Activated B cell treated with CpG ODN at 0.5 μM for 24 hours (primary cell): ENCODE measurements around the gene TREML2. TPM values are rescaled to one million over a fixed set of nuclear protein-coding genes. Genes with fewer than 3 reads are reported as not detected.

Source experiments
- ATAC-seq: fragments of 200-7000 bp; cut with Tn5 transposase; one replicate; pipeline ENCODE4 v1.10.0; 2021; ENCODE audit warnings: low read depth, mild to moderate bottlenecking, moderate library complexity
- CTCF ChIA-PET: fragments of 350-600 bp; sonication (Branson Sonifier 250); formaldehyde crosslinking; loops from one replicate; lab custom pipeline; 2021; ENCODE audit warnings: antibody characterized with exemption; lab: Charles Lee
- POLR2A ChIA-PET: fragments of 350-600 bp; sonication (Branson Sonifier 250); formaldehyde crosslinking; loops from one replicate; lab custom pipeline; 2021; ENCODE audit warnings: antibody characterized with exemption; lab: Charles Lee
- DNase-seq: peaks from one replicate; pipeline ENCODE4 v3.0.0; 2022
- H3K27ac Mint-ChIP-seq: one replicate; pipeline ENCODE4 v1.8.0; 2020; ENCODE audit warnings: mixed read lengths
- H3K27me3 Mint-ChIP-seq: one replicate; pipeline ENCODE4 v1.8.0; 2021; ENCODE audit warnings: mixed read lengths
- H3K36me3 Mint-ChIP-seq: one replicate; pipeline ENCODE4 v1.8.0; 2021; ENCODE audit warnings: low read depth, mixed read lengths
- H3K4me1 Mint-ChIP-seq: one replicate; pipeline ENCODE4 v1.8.0; 2021; ENCODE audit warnings: mixed read lengths
- H3K4me3 Mint-ChIP-seq: one replicate; pipeline ENCODE4 v1.8.0; 2020; ENCODE audit warnings: mild to moderate bottlenecking, mixed read lengths
- H3K9me3 Mint-ChIP-seq: one replicate; pipeline ENCODE4 v1.8.0; 2020; ENCODE audit warnings: mixed read lengths
- CTCF ChIP-seq: fragments of 200-600 bp; IDR thresholded peaks from one replicate; pipeline ENCODE4 v1.8.0; 2022; ENCODE audit warnings: antibody characterized with exemption, mild to moderate bottlenecking
- intact Hi-C: fragments of 100-400 bp; cut with micrococcal nuclease; formaldehyde crosslinking; loops from one replicate; pipeline ENCODE4 v1.15.1; 2024
- total RNA-seq: library from RNA; stranded (reverse); gene quantifications from 2 replicates; pipeline ENCODE4 v1.2.3, GENCODE V29; 2022

Gene TREML2
- total RNA-seq, 1 donor from 2014 or later: 10.2 TPM

- no peak for DNase-seq
- TF ChIP-seq CTCF: no peak
- H3K9me3 Mint-ChIP-seq: peaks cover 14% of the 10 kb centered on the region
- H3K4me3 Mint-ChIP-seq: peak overlapping the region; percentile 74
- intact Hi-C loops: no loop called here
- no peak for ATAC-seq
- POLR2A ChIA-PET: interaction anchor here (0.6 kb wide), 1 partner anchor 10 kb away, joined by 3 read pairs; no protein-coding TSS in a partner anchor
- H3K27ac Mint-ChIP-seq: peak overlapping the region; percentile 94
- H3K27me3 Mint-ChIP-seq: no peaks in the 10 kb centered on the region
- H3K36me3 Mint-ChIP-seq: peaks cover 6% of the 10 kb centered on the region
- peaks cover 47% of the 10 kb centered on the region for H3K4me1 Mint-ChIP-seq
- CTCF ChIA-PET: no interaction called here
Observed at GRCh38 chr6:41209547-41210320, 8.8 kb upstream of the TREML2 start.

- Mint-ChIP-seq H3K4me3 (peak overlapping the region; percentile 74), H3K27me3 (no peaks in the 10 kb centered on the region), H3K36me3 (peaks cover 2% of the 10 kb centered on the region), H3K27ac (peak overlapping the region; percentile 94), H3K9me3 (peaks cover 4% of the 10 kb centered on the region), H3K4me1 (peaks cover 52% of the 10 kb centered on the region)
- DNase-seq (no peak), ATAC-seq (peak; percentile 76)
- ChIA-PET CTCF (no interaction called here), POLR2A (no interaction called here)
- TF ChIP-seq CTCF: no peak
- intact Hi-C loops: no loop called here
Observed at GRCh38 chr6:41208439-41209106, 7.6 kb upstream of the TREML2 start.

- peaks cover 2% of the 10 kb centered on the region for H3K36me3 Mint-ChIP-seq
- POLR2A ChIA-PET: interaction anchor here (0.7 kb wide), 1 partner anchor 528 kb away, joined by 3 read pairs; no protein-coding TSS in a partner anchor
- ATAC-seq (no peak), DNase-seq (no peak)
- H3K9me3 Mint-ChIP-seq: peaks cover 4% of the 10 kb centered on the region
- TF ChIP-seq CTCF: no peak
- CTCF ChIA-PET: interaction anchor here (0.9 kb wide), 1 partner anchor 103 kb away, joined by 3 read pairs; no protein-coding TSS in a partner anchor
- H3K4me1 Mint-ChIP-seq: peaks cover 74% of the 10 kb centered on the region
- H3K4me3 Mint-ChIP-seq: no peak overlapping the region
- H3K27me3 Mint-ChIP-seq: no peaks in the 10 kb centered on the region
- H3K27ac Mint-ChIP-seq: peak overlapping the region; percentile 50
- intact Hi-C loops: no loop called here
Observed at GRCh38 chr6:41204156-41204555, 3.2 kb upstream of the TREML2 start.

GRCh38 chr6:41201764-41202173, 820 bp upstream of the TREML2 start:
- POLR2A ChIA-PET: interaction anchor here (0.7 to 3.4 kb wide), 3 partner anchors 10 to 129 kb away, joined by 3 to 21 read pairs (median 10); partner anchors contain the start of genes NFYA and OARD1
- intact Hi-C loops: loop anchor here (1.0 to 2.0 kb wide), 2 partner anchors 77 to 129 kb away; partner anchors contain the start of genes NFYA and OARD1
- DNase-seq: no peak

More at GRCh38 chr6:41201764-41202173, 820 bp upstream of the TREML2 start:
- CTCF ChIA-PET: interaction anchor here (1.5 to 1.8 kb wide), 2 partner anchors 10 to 19 kb away, joined by 4 to 6 read pairs; no protein-coding TSS in a partner anchor
- Mint-ChIP-seq H3K36me3 (peaks cover 16% of the 10 kb centered on the region), H3K4me3 (peak overlapping the region; percentile 75), H3K4me1 (peaks cover 74% of the 10 kb centered on the region), H3K27me3 (no peaks in the 10 kb centered on the region), H3K27ac (peak overlapping the region; percentile 96), H3K9me3 (no peaks in the 10 kb centered on the region)
- TF ChIP-seq CTCF: no peak
- ATAC-seq: peak; percentile 32
